HCT116 (cell line): ENCODE results near the gene IST1.

Experiments used
- CEBPB ChIP-seq: IDR thresholded peaks from 2 replicates; pipeline ENCODE4 v1.6.1; 2012; ENCODE audit warnings: low read depth
- CTCF ChIP-seq, 3 experiments: fragments of 200-600 bp in 1 of 3; sonication (generic) in 1 of 3; IDR thresholded peaks in 2 of 3; conservative IDR thresholded peaks in 1 of 3; 2 replicates each; pipeline ENCODE4 v1.5.1; 2012 to 2017; ENCODE audit warnings: low read depth in 2 of 3, low read length in 2 of 3, antibody characterized with exemption in 1 of 3, borderline replicate concordance in 1 of 3, control low read depth in 1 of 3, mild to moderate bottlenecking in 1 of 3, mixed read lengths in 1 of 3, mixed run types in 1 of 3, moderate library complexity in 1 of 3; ENCODE audit not compliant: insufficient read depth in 1 of 3
- EZH2 ChIP-seq: fragments of 200-600 bp; sonication (generic); IDR thresholded peaks from 2 replicates; pipeline ENCODE4 v1.6.1; 2017; ENCODE audit warnings: antibody characterized with exemption, mixed run types
- EZH2phosphoT487 ChIP-seq: fragments of 200-600 bp; IDR thresholded peaks from 2 replicates; pipeline ENCODE4 v1.6.1; 2018; ENCODE audit warnings: antibody characterized with exemption, borderline replicate concordance
- FOSL1 ChIP-seq: IDR thresholded peaks from 2 replicates; pipeline ENCODE4 v1.6.1; 2012; ENCODE audit warnings: low read depth
- JUND ChIP-seq: IDR thresholded peaks from 2 replicates; pipeline ENCODE4 v1.6.1; 2012
- POLR2A ChIP-seq: IDR thresholded peaks from 2 replicates; pipeline ENCODE4 v1.7.0; 2011; ENCODE audit warnings: borderline replicate concordance; ENCODE audit not compliant: insufficient read depth, insufficient read length; ENCODE audit errors: extremely low read depth
- POLR2AphosphoS5 ChIP-seq: IDR thresholded peaks from 2 replicates; pipeline ENCODE4 v1.6.1; 2011; ENCODE audit warnings: mild to moderate bottlenecking, low read depth, low read length, moderate library complexity
- SIN3A ChIP-seq: IDR thresholded peaks from 2 replicates; pipeline ENCODE4 v1.6.1; 2012; ENCODE audit warnings: low read depth
- SP1 ChIP-seq: IDR thresholded peaks from 2 replicates; pipeline ENCODE4 v1.6.1; 2012; ENCODE audit warnings: low read depth
- YY1 ChIP-seq: IDR thresholded peaks from 2 replicates; pipeline ENCODE4 v1.6.1; 2011; ENCODE audit warnings: low read length, low read depth, moderate library complexity, mild to moderate bottlenecking; ENCODE audit not compliant: insufficient replicate concordance; ENCODE audit errors: extremely low read depth
- ZNF274 ChIP-seq: fragments of 200-500 bp; sonication (Bioruptor generic); IDR thresholded peaks from 2 replicates; pipeline ENCODE4 v1.6.1; 2014; ENCODE audit warnings: mild to moderate bottlenecking, low read depth, low read length, inconsistent platforms
- TF ChIP-seq, protein P1 (sequence below): IDR thresholded peaks from 2 replicates; pipeline ENCODE4 v1.6.1; 2012; ENCODE audit warnings: low read depth
- TF ChIP-seq, protein P2 (sequence below): IDR thresholded peaks from 2 replicates; pipeline ENCODE4 v1.6.1; 2012

DNA sequence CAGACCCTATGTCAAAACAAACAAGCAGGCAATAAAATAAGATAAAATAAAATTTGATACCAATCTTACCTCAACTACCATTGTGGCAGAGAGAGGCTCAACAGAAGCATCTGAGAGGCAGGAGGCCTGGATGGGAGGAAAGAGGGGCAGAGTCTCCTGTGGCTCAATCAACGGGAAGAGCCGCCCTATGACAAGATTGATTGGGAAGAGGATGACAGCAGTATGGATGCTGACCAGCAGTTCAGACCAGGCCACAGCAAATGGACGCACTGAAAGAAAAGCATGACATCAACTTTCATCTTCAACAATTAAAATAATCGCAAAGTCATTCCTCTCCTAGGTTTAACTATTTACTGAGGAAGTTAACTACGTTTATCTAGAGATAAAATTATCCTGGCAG, 57.5 kb downstream of the IST1 start:
- no peak for TF ChIP-seq EZH2
- TF ChIP-seq CTCF (IDR thresholded peaks at IDR 0.05 in 2 of 3, conservative IDR thresholded peaks at IDR 0.05 in 1 of 3; ENCODE audit: borderline replicate concordance in 1 of 3, insufficient read depth in 1 of 3, low read depth in 2 of 3, low read length in 2 of 3): no peak
- TF ChIP-seq POLR2A: no peak
- TF ChIP-seq POLR2AphosphoS5: no peak
- no peak for TF ChIP-seq JUND
- no peak for TF ChIP-seq ZNF274
- TF ChIP-seq, protein P1, sequence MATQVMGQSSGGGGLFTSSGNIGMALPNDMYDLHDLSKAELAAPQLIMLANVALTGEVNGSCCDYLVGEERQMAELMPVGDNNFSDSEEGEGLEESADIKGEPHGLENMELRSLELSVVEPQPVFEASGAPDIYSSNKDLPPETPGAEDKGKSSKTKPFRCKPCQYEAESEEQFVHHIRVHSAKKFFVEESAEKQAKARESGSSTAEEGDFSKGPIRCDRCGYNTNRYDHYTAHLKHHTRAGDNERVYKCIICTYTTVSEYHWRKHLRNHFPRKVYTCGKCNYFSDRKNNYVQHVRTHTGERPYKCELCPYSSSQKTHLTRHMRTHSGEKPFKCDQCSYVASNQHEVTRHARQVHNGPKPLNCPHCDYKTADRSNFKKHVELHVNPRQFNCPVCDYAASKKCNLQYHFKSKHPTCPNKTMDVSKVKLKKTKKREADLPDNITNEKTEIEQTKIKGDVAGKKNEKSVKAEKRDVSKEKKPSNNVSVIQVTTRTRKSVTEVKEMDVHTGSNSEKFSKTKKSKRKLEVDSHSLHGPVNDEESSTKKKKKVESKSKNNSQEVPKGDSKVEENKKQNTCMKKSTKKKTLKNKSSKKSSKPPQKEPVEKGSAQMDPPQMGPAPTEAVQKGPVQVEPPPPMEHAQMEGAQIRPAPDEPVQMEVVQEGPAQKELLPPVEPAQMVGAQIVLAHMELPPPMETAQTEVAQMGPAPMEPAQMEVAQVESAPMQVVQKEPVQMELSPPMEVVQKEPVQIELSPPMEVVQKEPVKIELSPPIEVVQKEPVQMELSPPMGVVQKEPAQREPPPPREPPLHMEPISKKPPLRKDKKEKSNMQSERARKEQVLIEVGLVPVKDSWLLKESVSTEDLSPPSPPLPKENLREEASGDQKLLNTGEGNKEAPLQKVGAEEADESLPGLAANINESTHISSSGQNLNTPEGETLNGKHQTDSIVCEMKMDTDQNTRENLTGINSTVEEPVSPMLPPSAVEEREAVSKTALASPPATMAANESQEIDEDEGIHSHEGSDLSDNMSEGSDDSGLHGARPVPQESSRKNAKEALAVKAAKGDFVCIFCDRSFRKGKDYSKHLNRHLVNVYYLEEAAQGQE: no peak
- TF ChIP-seq SP1: no peak
- no peak for TF ChIP-seq EZH2phosphoT487
- TF ChIP-seq YY1: no peak
- no peak for TF ChIP-seq CEBPB
- TF ChIP-seq, protein P2, sequence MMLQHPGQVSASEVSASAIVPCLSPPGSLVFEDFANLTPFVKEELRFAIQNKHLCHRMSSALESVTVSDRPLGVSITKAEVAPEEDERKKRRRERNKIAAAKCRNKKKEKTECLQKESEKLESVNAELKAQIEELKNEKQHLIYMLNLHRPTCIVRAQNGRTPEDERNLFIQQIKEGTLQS: no peak
- no peak for TF ChIP-seq FOSL1
- TF ChIP-seq SIN3A: no peak
